Measurements from ENCODE around the gene FEZ2.
A peak's percentile ranks its signal among the peaks of the same experiment; 100 is the strongest.

The FEZ2 gene, protein sequence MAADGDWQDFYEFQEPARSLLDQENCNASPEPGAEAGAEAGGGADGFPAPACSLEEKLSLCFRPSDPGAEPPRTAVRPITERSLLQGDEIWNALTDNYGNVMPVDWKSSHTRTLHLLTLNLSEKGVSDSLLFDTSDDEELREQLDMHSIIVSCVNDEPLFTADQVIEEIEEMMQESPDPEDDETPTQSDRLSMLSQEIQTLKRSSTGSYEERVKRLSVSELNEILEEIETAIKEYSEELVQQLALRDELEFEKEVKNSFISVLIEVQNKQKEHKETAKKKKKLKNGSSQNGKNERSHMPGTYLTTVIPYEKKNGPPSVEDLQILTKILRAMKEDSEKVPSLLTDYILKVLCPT

DNA sequence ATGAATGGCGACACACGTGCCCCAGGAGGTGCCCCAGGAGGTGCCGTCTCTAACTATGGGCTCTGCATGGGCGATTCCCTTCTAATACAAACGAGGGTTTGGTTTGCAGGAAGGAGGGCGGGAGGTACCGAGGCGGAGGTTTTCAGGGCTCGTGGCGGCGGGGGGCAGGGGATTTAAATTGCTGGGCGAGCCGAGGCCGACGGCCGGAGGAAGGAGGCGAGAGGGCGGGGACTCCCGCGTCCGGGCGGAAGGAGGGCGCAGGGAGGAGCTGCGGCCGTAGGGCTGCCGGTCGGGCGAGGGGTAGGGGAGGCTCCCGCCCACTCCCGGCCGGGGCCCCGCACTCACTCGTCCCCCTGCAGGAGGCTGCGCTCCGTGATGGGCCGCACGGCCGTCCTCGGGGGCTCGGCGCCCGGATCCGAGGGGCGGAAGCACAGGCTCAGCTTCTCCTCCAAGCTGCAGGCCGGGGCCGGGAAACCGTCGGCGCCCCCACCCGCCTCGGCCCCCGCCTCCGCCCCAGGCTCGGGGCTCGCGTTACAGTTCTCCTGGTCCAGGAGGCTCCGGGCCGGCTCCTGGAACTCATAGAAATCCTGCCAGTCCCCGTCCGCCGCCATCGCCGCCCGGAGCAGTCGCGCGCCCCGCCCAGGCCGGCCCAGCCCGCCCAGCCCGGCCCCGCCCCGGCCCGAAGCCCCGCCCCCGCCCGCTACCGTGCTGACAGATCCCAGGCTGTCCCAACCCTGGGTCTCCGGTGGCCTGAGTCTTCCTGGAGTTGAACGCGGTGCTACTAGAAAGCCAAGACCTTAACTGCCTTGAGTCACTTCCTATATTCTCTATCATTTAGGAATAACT lies at the start of gene FEZ2:
Gene FEZ2 (minus strand): TSS at position 637 of the 846 bp plus-strand sequence. CDS start 26 bp downstream, at position 611.
- peak within 1 kb of the TSS; percentile 90 for H3K4me3 ChIP-seq (ENCODE audit: low read depth, low read length)
- TF ChIP-seq POLR2A (IDR thresholded peaks at IDR 0.05; ENCODE audit: extremely low read depth, insufficient read length): peak; percentile 38
- TF ChIP-seq, protein P1, sequence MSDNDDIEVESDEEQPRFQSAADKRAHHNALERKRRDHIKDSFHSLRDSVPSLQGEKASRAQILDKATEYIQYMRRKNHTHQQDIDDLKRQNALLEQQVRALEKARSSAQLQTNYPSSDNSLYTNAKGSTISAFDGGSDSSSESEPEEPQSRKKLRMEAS (IDR thresholded peaks at IDR 0.05; ENCODE audit: low read depth, low read length): peak; percentile 38; the same call in 1 of the 2 replicates
- TF ChIP-seq, protein P2, sequence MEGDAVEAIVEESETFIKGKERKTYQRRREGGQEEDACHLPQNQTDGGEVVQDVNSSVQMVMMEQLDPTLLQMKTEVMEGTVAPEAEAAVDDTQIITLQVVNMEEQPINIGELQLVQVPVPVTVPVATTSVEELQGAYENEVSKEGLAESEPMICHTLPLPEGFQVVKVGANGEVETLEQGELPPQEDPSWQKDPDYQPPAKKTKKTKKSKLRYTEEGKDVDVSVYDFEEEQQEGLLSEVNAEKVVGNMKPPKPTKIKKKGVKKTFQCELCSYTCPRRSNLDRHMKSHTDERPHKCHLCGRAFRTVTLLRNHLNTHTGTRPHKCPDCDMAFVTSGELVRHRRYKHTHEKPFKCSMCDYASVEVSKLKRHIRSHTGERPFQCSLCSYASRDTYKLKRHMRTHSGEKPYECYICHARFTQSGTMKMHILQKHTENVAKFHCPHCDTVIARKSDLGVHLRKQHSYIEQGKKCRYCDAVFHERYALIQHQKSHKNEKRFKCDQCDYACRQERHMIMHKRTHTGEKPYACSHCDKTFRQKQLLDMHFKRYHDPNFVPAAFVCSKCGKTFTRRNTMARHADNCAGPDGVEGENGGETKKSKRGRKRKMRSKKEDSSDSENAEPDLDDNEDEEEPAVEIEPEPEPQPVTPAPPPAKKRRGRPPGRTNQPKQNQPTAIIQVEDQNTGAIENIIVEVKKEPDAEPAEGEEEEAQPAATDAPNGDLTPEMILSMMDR (IDR thresholded peaks at IDR 0.05; ENCODE audit: low read depth, low read length): no peak
- peak; percentile 95 for DNase-seq (ENCODE audit: low read depth)

DNA sequence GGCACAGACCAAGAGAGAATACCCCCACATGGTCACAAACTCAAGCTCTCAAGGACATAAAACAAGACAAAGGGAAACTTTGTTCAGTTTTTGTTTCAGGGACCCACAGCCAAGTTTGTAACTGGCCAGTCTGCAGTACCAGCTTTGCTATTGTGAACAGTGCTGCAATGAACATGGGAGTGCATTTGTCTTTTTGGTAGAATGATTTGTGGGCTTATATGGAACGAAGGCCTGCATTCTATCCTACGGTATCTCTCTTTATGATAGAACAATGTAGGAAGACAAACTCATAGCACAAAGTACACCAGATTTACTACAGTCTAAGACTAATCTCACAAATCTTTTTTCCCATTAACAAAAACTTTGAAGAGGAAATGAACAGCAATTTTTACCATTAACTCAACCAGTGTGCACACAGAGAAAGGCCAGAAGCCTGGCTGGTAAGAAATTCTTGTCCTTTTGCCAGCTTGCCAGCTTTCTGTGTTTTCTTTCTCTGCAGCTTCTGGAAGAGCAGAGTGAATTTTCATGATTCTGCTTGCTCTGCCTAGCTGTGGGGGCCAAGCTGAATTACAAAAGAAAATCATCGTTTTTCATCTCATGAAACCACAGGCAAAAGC lies 37.1 kb upstream of the FEZ2 start:
- no peak overlapping the region for H3K4me3 ChIP-seq (ENCODE audit: low read depth, low read length)
- no peak for DNase-seq (ENCODE audit: low read depth)
- no peak for TF ChIP-seq MYC (IDR thresholded peaks at IDR 0.05; ENCODE audit: low read depth, low read length)
- no peak for TF ChIP-seq POLR2A (IDR thresholded peaks at IDR 0.05; ENCODE audit: extremely low read depth, insufficient read length)
- TF ChIP-seq, protein P2 (IDR thresholded peaks at IDR 0.05; ENCODE audit: low read depth, low read length): no peak
- TF ChIP-seq, protein P1 (IDR thresholded peaks at IDR 0.05; ENCODE audit: low read depth, low read length): no peak

DNA sequence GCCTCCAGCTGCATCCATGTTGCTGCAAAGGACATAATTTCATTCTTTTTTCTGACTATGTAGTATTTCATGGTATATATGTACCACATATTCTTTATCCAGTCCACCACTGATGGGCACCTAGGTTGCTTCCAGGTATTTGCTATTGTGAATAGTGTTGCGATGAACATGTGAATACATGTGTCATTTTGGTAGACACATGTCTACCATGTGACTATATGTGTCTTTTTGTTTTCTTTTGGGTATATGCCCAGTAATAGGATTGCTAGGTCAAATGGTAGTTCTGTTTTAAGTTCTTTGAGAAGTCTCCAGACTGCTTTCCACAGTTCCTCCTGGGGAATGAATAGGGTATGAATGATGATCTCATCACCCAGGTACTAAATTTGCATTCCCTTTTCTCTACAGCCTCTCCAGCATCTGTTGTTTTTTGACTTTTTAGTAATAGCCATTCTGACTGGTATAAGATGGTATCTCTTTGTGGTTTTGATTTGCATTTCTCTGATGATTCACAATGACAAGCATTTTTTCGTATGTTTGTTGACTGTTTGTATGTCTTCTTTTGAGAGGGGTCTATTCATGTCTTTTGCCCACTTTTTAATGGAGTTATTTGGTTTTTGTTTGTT lies 35.6 kb upstream of the FEZ2 start:
- no peak overlapping the region for H3K4me3 ChIP-seq (ENCODE audit: low read depth, low read length)
- TF ChIP-seq, protein P2 (IDR thresholded peaks at IDR 0.05; ENCODE audit: low read depth, low read length): no peak
- no peak for DNase-seq (ENCODE audit: low read depth)

DNA sequence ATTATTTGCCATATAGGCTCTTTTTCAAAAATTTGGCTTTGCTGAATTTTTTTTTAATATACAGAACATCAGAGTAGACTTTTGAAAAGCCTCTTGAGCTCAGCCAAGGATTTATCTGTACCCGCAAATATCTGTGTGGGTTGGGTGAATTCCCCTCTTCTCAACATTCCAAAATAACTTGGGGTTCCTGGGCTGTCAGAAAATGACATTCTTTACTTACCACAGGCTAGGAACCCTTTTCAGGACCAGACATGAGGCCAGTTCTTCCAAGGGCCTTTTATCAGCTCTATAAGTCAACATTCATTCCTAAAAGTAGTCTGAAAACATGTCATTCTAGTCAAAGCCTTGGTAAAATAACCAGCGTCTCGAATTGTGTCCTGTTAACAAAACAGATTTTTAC lies 28.8 kb upstream of the FEZ2 start:
- no peak for DNase-seq (ENCODE audit: low read depth)
- H3K4me3 ChIP-seq (ENCODE audit: low read depth, low read length): no peak overlapping the region
- no peak for TF ChIP-seq MYC (IDR thresholded peaks at IDR 0.05; ENCODE audit: low read depth, low read length)
- TF ChIP-seq, protein P2 (IDR thresholded peaks at IDR 0.05; ENCODE audit: low read depth, low read length): no peak
- TF ChIP-seq, protein P1 (IDR thresholded peaks at IDR 0.05; ENCODE audit: low read depth, low read length): no peak
- TF ChIP-seq POLR2A (IDR thresholded peaks at IDR 0.05; ENCODE audit: extremely low read depth, insufficient read length): no peak

DNA sequence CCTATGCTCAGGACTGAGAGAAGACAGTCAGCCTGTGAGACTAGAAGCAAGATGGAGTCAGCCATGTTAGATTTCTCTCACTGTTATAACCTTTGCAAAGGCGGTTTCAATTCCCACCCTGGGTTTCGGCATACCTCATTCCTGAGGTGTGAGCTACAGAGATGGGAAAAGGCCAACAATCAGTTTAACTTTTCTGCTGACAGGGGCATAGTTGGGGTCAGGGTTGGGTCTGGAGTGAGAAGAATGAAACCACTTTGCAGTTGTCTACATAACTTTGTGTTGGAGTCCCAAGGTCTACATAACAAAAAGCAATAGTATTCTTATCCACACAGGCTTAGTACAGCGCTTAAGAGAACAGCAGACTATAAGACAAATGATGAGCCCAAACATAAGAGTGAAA lies 28.1 kb upstream of the FEZ2 start:
- no peak overlapping the region for H3K4me3 ChIP-seq (ENCODE audit: low read depth, low read length)
- TF ChIP-seq MYC (IDR thresholded peaks at IDR 0.05; ENCODE audit: low read depth, low read length) (no peak), POLR2A (IDR thresholded peaks at IDR 0.05; ENCODE audit: extremely low read depth, insufficient read length) (no peak)
- TF ChIP-seq, protein P2 (IDR thresholded peaks at IDR 0.05; ENCODE audit: low read depth, low read length): no peak
- TF ChIP-seq, protein P1 (IDR thresholded peaks at IDR 0.05; ENCODE audit: low read depth, low read length): no peak

More for the DNA sequence above, 28.1 kb upstream of the FEZ2 start:
- no peak for DNase-seq (ENCODE audit: low read depth)

Data from NB4 (cell line).